Measurements from ENCODE around the gene USB1.

USB1 gene

DNA sequence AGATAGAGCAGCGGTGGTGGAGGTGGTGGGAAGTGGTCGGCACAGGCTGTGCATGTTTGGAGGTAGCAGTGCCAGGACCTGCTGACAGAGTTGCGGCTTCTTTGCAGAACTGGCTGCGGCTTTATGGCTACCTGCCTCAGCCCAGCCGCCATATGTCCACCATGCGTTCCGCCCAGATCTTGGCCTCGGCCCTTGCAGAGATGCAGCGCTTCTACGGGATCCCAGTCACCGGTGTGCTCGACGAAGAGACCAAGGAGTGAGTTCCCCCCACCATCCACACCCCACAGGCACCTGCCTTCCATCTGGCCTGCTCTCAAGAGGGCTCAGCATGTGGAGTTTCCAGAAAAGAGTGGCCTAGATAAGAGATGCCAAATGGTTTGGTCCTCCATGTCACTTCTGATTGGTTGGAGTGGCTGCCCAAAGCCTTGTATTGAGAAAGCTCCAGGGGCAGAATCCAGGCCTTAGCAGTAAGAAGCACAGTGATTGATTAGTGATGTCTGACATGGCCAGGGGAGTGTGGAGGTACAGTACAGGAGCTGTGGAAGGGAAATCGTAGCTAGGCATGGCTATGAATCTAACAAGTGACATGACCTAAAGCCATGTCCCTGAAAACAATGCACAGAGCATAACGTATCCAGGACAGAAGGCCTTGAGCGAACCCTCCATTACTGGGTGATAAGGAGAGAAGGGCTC lies 36.3 kb downstream of the USB1 start:
- DNase-seq, result no peak

DNA sequence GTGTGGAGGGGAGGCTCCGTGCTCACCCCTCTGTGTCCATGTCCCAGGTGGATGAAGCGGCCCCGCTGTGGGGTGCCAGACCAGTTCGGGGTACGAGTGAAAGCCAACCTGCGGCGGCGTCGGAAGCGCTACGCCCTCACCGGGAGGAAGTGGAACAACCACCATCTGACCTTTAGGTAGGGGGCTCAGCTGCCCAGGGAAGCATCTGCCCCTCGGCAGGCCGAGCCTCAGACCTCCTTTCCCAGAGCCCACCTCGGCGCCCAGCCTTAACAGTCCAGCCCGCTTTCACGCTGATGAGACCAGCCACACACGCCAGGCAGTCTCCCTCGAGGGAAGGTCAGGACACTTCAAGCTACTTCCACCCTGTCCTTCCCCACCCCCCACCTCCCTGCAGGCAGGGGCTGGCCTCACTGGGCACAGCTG lies 37.0 kb downstream of the USB1 start:
- no peak for DNase-seq

- no peak for DNase-seq
These were observed 38.8 kb downstream of the USB1 start for GRCh38 chr16:58039829-58040495.

GRCh38 chr16:58040496-58040846 lies 39.3 kb downstream of the USB1 start:
- no peak for DNase-seq

DNA sequence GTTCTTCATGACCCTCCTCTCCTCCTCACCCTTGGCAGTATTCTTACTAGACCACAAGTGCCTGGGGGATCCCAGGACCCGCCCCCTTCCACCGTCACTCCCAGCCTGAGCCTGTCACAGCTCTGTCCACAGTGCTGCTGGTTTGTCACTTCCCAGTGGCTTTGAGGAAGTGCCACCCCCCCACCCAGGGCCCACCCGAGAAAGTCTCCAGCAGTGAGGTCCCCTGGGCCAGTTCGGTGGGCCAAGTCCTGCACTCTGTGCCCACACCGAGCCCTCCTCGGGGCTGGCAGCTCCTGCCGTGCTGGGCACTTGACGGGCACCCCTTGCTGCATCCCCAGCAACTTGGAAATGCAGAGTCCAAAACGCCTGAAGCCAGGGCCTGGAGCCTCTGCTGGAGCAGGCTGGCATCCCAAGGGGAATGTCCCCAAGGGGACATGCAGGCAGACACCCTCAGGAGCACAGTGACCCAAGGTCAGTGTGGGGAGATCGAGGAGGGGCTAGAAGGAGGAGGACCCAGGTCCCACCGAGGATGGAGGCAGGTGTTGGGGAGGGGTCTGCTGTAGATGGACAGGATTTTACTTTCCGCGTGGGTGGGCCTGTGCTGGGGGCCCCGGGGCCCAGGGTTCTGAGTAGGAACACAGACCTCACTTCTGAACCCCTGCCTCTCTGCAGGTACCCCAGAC lies 39.9 kb downstream of the USB1 start:
- no peak for DNase-seq

- DNase-seq, result no peak
These were observed 40.4 kb downstream of the USB1 start for GRCh38 chr16:58041628-58041955.

- no peak for DNase-seq
These were observed 41.0 kb downstream of the USB1 start for GRCh38 chr16:58042001-58042885.

DNA sequence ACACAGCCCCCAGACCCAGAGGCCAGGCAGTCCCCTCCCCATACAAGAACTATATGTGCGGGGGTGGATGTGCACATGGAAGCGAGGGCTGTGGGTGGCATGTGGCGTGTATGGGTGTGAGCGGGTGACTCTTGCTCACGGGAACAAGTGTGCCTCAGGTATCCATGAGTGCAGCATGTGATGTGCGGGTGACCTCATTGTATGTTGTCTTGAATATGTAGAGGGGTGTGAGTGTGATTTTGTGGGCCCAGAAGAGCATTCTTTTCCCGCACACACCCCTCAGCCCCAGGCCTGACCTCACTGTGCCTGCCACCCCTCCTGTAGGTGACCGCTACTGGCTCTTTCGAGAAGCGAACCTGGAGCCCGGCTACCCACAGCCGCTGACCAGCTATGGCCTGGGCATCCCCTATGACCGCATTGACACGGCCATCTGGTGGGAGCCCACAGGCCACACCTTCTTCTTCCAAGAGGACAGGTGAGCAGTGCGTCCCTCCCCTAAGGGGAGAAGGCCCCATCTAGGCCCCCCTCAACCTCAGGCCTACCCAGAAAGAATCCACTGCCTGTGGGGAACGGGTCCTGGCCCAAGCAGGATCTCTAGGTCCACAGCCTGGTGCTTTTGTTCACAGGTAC lies 41.8 kb downstream of the USB1 start:
- DNase-seq, result no peak

DNA sequence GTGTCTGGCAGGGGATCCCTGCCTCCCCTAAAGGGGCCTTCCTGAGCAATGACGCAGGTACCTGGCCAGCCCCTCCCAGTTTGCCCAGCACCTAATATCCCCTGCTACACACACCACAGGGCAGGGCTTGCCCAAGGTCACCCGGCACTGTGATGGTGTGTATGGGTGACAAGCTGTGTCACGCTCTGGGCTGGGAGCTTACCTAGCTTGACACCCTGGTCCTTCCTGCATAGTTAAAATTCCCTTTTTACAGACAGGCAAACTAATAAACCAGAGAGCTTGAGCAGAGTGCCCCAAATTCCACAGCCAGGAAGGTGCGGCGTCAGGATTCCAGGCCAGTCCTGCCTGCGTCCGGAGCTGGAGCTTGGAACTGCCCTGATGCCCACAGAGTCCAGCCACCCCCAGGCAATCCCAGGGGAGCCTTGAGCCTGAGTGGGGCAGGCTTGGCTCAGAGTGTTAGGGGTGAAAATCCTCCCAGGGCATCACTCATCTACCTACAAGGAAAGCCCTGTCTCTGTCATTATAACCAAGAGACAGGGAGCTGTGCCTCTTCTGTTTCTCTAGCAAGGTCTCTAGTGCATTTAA lies 42.5 kb downstream of the USB1 start:
- DNase-seq, result no peak

DNA sequence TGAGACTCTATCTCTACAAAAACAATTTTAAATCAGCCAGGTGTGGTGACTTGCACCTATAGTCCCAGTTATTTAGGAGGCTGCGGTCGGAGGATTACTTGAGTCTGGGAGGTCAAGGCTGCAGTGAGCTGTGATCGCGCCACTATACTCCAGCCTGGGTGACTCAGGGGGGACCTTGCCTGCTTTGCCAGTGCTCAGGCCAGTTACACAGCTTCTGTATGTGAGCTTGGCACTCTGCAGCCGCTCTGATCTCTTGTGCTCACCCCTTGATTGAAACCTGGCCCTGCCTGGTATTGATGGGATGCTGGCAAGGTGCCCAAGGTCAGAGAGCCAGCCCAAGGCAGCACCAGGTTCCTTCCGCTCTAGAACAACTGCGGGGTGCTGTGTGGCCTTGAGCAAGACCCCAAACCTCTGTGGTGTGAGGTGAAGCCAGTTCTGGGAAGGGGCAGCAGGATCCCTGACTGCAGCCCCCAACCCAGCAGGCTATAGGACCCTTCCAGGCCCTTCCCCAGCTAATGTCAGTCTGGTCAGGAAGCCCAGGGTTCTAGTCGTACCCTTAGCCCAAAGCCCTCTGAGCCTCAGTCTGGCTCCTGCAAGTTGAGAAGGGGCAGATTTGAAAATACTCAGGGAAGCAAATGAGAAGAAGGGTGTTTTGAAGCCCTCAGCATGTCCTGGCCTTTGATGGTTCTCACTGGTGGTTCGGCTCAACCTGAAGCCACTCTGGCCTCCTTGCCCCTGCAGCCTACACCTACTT lies 43.2 kb downstream of the USB1 start:
- no peak for DNase-seq

DNA sequence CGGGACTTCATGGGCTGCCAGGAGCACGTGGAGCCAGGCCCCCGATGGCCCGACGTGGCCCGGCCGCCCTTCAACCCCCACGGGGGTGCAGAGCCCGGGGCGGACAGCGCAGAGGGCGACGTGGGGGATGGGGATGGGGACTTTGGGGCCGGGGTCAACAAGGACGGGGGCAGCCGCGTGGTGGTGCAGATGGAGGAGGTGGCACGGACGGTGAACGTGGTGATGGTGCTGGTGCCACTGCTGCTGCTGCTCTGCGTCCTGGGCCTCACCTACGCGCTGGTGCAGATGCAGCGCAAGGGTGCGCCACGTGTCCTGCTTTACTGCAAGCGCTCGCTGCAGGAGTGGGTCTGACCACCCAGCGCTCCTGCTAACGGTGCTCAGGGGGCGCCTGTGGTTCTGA lies 43.9 kb downstream of the USB1 start:
- DNase-seq, result no peak

GRCh38 chr16:58046054-58046881 lies 45.1 kb downstream of the USB1 start:
- DNase-seq, result no peak

GRCh38 chr16:58046936-58047335 lies 45.7 kb downstream of the USB1 start:
- DNase-seq, result no peak

- no peak for DNase-seq
These were observed 46.5 kb downstream of the USB1 start for GRCh38 chr16:58047557-58048348.

GRCh38 chr16:58048494-58049231 lies 47.5 kb downstream of the USB1 start:
- no peak for DNase-seq

DNA sequence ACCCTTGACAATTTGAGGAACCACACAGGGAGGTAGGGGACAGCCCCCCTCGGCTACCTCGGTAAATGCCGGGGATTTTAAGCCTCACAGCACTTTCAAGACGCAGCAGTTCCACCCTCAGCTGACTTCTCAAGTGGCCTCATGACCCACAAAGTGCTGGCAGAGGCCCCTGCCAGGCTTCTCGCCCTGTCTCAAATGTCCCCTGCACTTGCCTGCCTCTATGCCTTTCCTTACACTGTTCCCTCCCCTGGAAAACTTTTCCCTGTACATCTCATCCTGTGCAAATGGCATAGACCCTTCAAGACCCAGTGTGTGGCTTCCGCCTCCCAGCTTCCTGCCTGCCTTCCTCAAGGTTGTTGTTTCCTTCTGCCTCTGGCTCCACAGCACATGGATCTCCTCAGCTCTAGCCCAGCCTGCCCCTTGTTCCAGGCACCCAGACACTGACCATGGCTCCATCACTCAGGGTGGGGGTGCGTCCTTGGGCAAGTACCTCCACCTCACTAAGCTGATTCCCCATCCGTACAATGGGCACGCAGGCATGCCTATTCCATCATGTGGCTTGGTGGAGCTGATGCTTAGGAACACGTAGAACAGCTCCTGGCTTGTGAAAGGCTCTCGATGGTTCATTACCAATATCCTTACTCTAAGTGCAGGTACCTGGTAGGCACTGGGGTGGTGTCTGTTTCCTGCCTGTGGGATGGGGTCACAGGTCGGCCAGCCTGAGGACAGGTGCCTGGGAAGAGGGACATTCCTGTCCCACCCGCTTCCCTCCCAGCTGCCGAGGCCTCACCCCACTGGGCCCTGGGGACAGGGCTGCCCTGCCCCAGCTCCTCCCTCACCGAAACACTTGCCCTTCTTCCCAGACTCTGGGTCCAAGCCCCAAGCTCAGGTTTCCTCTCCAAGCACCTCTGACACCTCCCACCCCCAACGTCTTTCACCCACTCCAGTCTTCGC lies 48.3 kb downstream of the USB1 start:
- DNase-seq, result no peak

DNA sequence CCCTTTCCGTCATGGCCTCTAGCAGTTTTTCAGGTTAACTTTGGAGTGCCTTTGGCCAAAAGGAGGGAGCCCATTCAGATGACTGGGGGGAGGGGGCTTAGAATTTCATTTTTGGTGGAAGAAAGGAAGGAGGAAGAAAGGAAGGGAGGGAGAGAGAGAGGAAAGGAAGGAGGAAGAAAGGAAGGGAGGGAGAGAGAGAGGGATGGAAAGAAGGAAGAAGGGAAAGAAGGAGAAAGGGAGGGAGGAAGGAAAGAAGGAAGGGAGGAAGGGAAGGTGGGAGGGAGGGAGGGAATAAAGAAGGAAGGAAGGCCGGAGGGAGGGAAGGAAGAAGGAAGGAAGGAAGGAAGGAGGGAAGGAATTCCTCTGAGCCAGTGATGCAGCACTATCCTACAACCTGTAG lies 50.1 kb downstream of the USB1 start:
- DNase-seq, result no peak

All from effector CD8-positive, alpha-beta T cell (primary cell).